Iris pigment epithelial cell (primary cell): Measurements from ENCODE around the gene PPFIA1.
A peak's percentile ranks its signal among the peaks of the same experiment; 100 is the strongest.

Source experiments
- DNase-seq: peaks from one replicate; pipeline ENCODE4 v3.0.0-alpha.2; 2011; ENCODE audit warnings: low read depth

Gene PPFIA1

GRCh38 chr11:70414341-70415100 is 144.0 kb downstream of the PPFIA1 start:
- DNase-seq: no peak

DNA sequence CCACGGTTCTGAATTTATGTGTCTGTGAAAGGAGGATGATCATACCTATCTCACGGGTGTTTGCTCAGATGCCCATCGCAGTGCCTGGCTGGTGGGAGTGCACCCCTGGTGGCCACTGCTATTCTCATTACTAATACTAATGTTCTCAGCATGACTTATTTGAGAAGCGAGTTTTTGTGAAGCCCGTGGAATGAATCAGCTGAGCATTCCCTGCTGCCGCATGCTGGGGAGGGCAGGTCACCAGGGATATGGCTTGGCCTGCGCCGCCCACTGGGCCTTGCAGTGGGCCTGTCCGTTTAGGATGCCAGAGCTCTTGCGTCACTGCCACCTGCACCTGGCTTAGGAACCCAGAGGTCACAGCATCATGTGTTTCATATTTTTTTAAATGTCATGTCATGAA is 144.7 kb downstream of the PPFIA1 start:
- DNase-seq: peak; percentile 75

GRCh38 chr11:70415642-70416395 is 145.3 kb downstream of the PPFIA1 start:
- DNase-seq: peak; percentile 44

DNA sequence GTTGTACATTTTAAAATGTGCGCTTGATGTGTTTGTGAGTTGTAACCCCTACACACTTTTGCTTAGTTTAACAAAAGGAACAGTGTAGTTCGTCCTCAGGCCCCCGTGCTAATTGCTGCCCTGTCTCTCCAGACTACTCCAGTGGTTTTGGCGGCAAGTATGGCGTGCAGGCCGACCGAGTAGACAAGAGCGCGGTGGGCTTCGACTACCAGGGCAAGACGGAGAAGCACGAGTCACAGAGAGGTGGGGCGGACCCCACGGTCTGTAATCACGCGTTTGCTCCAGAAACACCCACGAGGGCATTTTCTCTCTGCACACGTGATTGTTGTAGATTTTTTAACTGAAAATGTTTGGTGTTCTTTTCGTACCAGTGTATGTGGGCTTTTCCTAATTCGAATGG is 146.4 kb downstream of the PPFIA1 start:
- no peak for DNase-seq

DNA sequence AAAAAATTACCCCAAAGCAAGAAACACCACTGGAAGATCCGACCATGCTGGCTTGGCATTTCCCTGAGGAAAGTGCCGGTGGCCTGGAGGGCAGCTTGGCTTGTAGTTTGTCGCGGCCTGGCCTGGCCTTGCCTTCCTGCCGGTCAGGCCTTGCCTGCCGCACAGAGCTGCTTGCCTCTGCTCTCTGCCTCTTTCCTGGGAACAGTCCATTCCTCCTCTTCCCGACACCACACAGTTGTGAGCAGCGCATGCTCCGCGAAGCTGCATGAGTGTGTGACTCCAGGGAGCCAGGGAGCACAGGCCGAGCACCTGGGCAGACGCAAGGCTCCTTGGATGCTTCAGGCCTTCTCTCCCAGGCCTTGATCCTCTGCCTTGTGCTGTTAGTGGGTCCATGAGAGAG is 147.6 kb downstream of the PPFIA1 start:
- DNase-seq: no peak

GRCh38 chr11:70419307-70420007 is 149.0 kb downstream of the PPFIA1 start:
- no peak for DNase-seq

DNA sequence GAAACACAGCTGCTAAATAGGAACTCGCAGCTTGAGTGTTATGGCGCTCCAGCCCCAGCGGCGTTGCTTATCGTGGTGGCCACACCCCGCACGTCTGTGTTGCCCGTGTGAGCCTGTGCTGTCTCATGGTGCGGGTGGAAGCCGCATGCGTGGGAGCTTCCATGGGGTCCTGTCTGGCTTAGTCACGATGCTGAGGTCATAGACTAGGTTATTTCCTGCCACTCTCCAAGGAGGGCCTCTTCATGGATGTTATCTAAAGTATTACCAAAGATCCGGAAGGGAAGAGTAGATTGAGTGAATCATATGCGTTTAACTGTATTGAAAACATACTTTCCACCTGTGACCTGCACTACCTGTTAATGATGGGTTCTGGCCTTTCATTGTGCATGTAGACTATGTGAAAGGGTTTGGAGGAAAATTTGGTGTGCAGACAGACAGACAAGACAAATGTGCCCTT is 149.5 kb downstream of the PPFIA1 start:
- DNase-seq: peak; percentile 97

DNA sequence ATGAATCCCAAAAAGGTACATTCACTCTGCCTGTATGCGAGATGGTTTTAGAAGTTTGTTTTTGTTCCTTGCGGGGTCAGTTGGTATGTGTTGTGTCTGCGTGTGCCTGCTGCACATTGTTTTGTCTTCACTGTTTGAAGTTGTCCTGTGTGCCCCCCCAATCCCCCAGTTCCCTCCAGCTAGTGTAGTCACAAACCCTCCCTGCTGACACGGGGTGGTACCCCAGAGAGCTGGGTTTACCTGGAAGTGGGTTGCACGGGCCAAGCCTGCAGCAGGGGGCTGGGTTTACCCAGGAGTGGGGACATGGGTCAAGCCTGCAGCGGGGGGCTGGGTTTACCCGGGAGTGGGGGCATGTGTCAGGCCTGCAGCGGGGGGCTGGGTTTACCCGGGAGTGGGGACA is 150.0 kb downstream of the PPFIA1 start:
- no peak for DNase-seq

GRCh38 chr11:70421123-70421522 is 150.6 kb downstream of the PPFIA1 start:
- DNase-seq: no peak

DNA sequence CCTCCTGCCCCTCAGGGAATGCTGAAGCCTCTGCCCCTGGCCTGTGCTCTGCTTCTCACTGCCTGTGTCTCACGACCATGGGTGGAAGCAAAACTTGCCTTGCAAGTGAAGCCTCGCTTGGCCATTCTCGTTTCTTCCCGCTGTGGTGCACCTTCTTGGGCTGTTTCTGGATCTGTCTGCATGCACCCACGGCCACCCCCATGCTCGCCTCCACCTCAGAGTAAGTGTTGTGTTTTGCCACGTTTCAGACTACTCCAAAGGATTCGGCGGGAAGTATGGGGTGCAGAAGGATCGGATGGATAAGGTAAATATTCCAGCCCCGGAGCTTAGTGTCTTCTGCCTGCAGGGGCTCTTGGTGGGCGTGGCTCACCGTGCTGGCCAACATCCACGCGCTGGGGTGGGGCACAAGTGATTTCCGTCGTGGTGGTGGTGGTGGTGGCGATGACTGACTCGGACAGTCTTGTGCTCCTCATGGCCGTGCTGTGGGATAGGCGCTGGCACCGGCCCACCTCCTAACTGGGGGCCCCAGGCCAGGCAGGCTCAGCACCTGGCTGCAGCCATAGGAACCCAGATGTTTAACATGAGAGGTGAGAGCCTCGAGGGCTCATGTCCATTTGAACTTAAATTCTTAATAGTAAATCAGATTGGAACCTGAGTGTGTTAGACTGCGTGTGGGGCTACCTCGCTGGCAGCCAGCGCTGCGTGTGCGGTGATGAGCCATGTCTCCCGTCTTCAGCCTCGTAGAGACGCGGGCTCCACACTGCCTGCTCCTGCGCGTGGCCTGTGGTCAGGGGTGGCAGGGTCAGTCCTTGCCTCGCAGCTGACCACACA is 152.4 kb downstream of the PPFIA1 start:
- no peak for DNase-seq

DNA sequence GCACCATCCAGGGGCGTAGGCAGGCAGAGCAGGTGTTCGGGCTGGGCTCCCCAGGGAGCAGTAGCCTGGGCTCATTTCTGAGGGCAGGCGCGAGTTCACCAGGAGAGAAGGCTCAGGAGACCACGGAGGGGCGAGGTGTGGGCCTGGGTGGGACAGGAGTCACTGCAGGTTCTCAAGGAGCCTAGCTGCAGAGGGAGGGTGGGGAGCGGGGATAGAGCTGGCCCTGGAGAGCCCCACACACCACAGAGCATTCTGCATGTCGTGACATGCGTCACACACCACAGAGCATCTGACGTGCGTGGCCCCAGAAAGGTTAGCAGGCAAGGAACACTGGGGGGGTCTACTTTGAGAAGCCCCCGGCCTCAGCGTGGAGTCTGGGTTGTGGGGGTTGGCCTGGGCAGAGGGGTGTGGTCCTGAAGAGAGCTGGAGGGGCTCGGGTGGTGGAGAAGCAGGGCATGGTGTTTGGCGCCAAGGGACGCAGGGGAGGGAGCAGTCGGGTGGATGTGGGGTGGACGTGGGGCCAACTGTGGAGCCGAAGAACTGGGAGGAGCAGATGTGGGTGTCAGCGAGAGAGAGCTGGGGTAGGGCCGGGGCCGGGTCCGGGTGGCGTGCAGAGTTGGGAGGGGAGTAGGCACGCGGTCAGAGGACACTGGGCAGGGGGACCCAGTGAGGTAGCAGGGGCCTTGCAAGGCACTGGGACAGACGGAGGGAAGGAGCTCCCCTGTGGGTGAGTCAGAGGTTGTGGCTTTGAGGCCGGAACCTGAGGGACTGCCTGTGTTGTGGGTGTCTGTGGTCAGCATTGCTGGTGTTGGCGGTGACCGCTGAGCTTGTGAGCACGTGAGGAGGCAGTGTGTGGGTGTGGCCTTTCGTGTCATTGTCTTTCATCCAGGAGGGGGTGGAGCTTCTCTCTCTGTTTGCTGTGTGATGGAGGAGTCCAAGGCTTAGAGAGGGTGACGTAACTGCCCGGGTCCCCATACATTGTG is 153.3 kb downstream of the PPFIA1 start:
- DNase-seq: peak; percentile 95

DNA sequence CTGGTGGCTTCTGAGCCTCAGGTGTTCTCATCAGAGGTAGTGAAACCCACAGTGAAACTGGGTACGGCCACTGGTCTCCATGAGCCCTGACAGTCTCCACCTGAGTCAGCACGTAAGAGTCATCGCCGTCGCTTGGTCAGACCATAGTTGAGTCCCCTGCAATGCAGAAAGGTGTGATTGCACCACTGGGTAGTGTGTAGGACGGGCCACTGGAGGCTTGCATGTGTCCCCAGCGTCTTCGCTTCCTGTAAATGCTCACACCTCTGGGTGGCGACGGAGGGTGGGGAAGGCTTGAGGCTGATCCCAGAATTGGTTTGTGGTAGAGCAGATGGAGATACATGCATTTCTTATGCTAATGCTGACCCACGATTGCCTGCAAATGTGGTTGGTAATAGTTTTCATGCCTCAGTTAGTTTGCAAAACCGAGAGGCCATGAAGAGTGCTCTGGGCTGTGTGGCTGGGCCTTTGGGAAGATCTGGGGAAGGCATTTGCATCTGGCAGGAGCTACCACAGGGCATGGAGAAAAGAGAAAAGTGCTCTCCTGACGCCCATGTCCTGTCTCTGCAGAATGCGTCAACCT is 154.4 kb downstream of the PPFIA1 start:
- DNase-seq: no peak

- DNase-seq: no peak
These were observed 156.9 kb downstream of the PPFIA1 start for GRCh38 chr11:70427436-70427835.

DNA sequence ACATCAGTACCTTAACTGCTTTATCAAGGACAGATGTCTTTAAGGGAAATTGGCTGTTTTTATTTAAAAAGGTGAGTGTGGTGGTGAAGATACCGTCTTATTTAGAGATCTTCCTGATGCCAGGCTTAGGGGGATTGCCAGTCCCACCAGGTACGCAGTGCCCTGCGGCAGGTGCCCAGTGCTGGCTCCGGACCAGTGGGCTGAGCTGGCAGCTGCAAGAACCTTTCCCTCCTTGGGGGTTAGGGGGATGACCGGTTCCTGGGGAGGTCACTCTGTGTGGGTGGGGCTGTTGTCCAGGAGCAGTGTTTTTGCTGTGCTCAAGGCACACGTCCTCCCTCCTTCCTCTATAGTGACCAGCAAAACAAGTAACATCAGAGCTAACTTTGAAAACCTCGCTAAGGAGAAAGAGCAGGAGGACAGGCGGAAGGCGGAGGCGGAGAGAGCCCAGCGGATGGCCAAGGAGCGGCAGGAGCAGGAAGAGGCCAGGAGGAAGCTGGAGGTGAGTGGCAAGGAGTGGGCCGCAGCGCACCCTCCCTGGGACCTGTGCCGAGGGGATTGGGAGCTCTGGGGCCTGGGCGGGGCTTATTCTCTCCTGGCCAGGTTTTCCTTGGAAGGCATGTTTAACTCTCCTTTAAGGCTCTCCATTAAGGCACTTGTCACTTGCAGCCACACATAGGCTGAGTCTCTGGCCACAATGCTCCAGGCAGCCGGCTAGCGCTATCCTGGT is 158.4 kb downstream of the PPFIA1 start:
- DNase-seq: no peak

- no peak for DNase-seq
These were observed 158.9 kb downstream of the PPFIA1 start for GRCh38 chr11:70429428-70429705.

GRCh38 chr11:70429724-70430521 is 159.4 kb downstream of the PPFIA1 start:
- DNase-seq: no peak

DNA sequence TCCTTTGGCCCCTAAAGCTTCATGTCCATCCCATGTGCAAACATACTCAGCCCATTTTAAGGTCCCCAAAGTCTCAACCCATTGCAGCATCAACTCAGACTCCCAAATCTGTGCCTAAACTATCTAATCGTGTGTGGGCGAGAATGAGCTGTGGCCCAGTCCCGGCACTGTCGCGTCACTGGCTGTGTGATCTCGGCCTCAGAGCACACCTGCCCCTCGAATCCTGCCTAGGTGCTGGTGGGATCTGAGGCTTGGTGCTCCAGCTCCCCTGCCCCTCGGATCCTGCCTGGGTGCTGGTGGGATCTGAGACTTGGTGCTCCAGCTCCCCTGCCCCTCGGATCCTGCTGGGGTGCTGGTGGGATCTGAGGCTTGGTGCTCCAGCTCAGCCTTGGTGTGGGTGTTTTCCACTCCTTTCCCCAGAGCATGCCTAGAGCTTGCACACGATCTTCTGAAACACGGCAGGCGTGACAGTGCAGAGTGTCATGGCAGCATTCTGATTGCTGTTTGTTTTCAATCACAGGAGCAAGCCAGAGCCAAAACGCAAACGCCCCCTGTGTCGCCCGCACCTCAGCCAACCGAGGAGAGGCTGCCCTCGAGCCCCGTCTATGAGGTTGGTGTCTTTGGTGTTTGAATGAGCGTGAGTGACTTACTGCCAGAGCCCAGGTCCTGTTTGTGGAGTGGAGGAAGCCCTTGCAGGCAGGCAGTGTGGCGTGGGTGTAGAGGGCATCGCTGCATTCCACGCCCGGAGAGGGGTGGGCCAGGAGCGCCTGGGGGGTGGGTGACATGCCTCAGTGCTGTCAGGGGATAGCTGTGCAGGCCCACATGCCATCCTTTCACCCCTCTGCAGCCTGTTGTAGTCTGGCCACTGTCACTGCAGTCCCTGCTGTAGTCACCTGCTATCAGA is 160.4 kb downstream of the PPFIA1 start:
- no peak for DNase-seq

DNA sequence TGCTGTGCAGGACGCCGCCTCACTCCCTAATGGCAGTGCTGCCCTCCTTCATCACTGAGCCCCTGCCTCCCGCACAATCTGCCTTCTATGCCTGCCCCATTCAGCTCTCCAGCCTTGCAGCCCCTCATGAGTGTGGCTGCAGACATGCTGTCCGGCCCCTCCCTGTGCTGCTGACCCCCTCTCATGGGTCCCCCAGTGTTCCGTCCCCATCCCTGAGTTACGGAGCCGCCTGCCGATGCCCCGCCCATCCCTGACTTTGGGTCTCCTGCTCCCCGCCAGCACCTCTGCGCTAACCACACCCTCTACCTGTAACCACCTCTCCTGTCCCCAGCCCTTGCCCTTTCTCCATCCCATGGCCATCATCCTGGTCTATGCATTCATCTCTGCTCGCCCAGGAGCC is 161.1 kb downstream of the PPFIA1 start:
- DNase-seq: no peak
